Endothelial cell of umbilical vein (primary cell): ENCODE results near the gene MYO1F. TPM values are rescaled to one million over a fixed set of nuclear protein-coding genes. Genes with fewer than 3 reads are reported as not detected.

Experiments
- BruUV-seq: library from RNA; stranded (reverse); fragments of 400-500 nt; replicated peaks from 2 replicates; lab custom pipeline; 2021; lab: Mats Ljungman, UMichigan
- CTCF ChIA-PET: fragments of 300-600, 350-600 bp; sonication (Branson Sonifier 250); formaldehyde crosslinking; loops from one replicate; lab custom pipeline; 2021; ENCODE audit warnings: antibody characterized with exemption, inconsistent platforms; lab: Charles Lee
- POLR2A ChIA-PET: fragments of 300-600, 350-600 bp; sonication (Branson Sonifier 250); formaldehyde crosslinking; loops from one replicate; lab custom pipeline; 2021; ENCODE audit warnings: antibody characterized with exemption, inconsistent platforms; lab: Charles Lee
- DNase-seq: peaks from one replicate; pipeline ENCODE4 v3.0.0-alpha.2; 2011; ENCODE audit warnings: low read depth, low spot score
- FAIRE-seq: peaks from 2 replicates; lab custom pipeline; 2011; peaks lifted over from hg19 to GRCh38; lab: Jason Lieb, UNC
- H2AFZ ChIP-seq: 2 replicates; pipeline ENCODE4 v1.6.0; 2012; ENCODE audit warnings: low read depth, low read length, control low read depth, inconsistent platforms
- H3K27ac ChIP-seq: 2 replicates; pipeline ENCODE4 v1.5.1; 2011; ENCODE audit warnings: low read depth, mild to moderate bottlenecking, control low read depth, low read length, moderate library complexity; ENCODE audit not compliant: insufficient read depth
- H3K27me3 ChIP-seq, 2 experiments: 2 replicates each; pipeline versions ENCODE4 v1.6.0 to v1.6.1; 2011; ENCODE audit warnings: low read length in 2 of 2, mixed read lengths in 1 of 2; ENCODE audit not compliant: control insufficient read depth in 2 of 2, insufficient read depth in 2 of 2
- H3K36me3 ChIP-seq, 2 experiments: 2 replicates in 1 of 2; 3 replicates in 1 of 2; pipeline ENCODE4 v1.5.1; 2011; ENCODE audit warnings: low read length in 2 of 2, mild to moderate bottlenecking in 1 of 2, moderate library complexity in 1 of 2; ENCODE audit not compliant: control insufficient read depth in 2 of 2, insufficient read depth in 2 of 2; ENCODE audit errors: extremely low read depth in 1 of 2
- H3K4me1 ChIP-seq: 3 replicates; pipeline ENCODE4 v1.5.1; 2011; ENCODE audit warnings: mild to moderate bottlenecking, low read length; ENCODE audit not compliant: control insufficient read depth, insufficient read depth; ENCODE audit errors: extremely low read depth
- H3K4me2 ChIP-seq: 2 replicates; pipeline ENCODE4 v1.6.1; 2011; ENCODE audit warnings: low read length, control low read depth, mixed read lengths; ENCODE audit not compliant: insufficient read depth
- H3K4me3 ChIP-seq, 3 experiments: fragments of 200-600 bp in 1 of 3; sonication (generic), shearing (Covaris generic) in 1 of 3; replicated peaks in 1 of 3; 2 replicates each; pipeline ENCODE4 v1.5.1; 2011 to 2016; ENCODE audit warnings: control low read depth in 3 of 3, low read length in 3 of 3, mild to moderate bottlenecking in 2 of 3, inconsistent platforms in 1 of 3, low read depth in 1 of 3, moderate library complexity in 1 of 3; ENCODE audit not compliant: insufficient read depth in 1 of 3
- H3K79me2 ChIP-seq: 2 replicates; pipeline ENCODE4 v1.6.0; 2012; ENCODE audit warnings: low read length, inconsistent platforms; ENCODE audit not compliant: control insufficient read depth, insufficient read depth
- H3K9ac ChIP-seq: replicated peaks from 2 replicates; pipeline ENCODE3; 2011; ENCODE audit warnings: low read length, control low read depth; ENCODE audit not compliant: insufficient read depth; ENCODE audit errors: extremely low read depth
- H3K9me1 ChIP-seq: replicated peaks from 3 replicates; pipeline ENCODE4 v1.6.0; 2011; ENCODE audit warnings: mild to moderate bottlenecking, low read length; ENCODE audit not compliant: control insufficient read depth, insufficient read depth; ENCODE audit errors: extremely low read depth
- H3K9me3 ChIP-seq: replicated peaks from 2 replicates; pipeline ENCODE4 v1.5.1; 2012; ENCODE audit warnings: low read length, inconsistent platforms; ENCODE audit not compliant: control insufficient read depth, insufficient read depth
- H4K20me1 ChIP-seq: replicated peaks from 2 replicates; pipeline ENCODE3; 2011; ENCODE audit warnings: mild to moderate bottlenecking, low read length; ENCODE audit not compliant: control insufficient read depth, insufficient read depth; ENCODE audit errors: extremely low read depth
- EZH2 ChIP-seq: IDR thresholded peaks from 2 replicates; pipeline ENCODE4 v1.6.1; 2012; ENCODE audit warnings: borderline replicate concordance, low read depth, mild to moderate bottlenecking, moderate library complexity, low read length, inconsistent platforms; ENCODE audit not compliant: severe bottlenecking
- FOS ChIP-seq: IDR thresholded peaks from 2 replicates; pipeline ENCODE4 v1.6.1; 2011; ENCODE audit warnings: mild to moderate bottlenecking, low read length, moderate library complexity, borderline replicate concordance; ENCODE audit not compliant: insufficient read depth
- GATA2 ChIP-seq: IDR thresholded peaks from 2 replicates; pipeline ENCODE4 v1.7.0; 2011; ENCODE audit warnings: low read depth, mild to moderate bottlenecking, moderate library complexity, mixed read lengths, low read length; ENCODE audit not compliant: insufficient read length, insufficient read depth
- JUN ChIP-seq: IDR thresholded peaks from 2 replicates; pipeline ENCODE4 v1.6.1; 2011; ENCODE audit warnings: borderline replicate concordance, low read depth; ENCODE audit not compliant: insufficient read length, insufficient read depth
- MYC ChIP-seq: IDR thresholded peaks from one replicate; pipeline ENCODE4 v1.6.1; 2011; ENCODE audit warnings: mild to moderate bottlenecking, low read depth, low read length
- POLR2A ChIP-seq: IDR thresholded peaks from 2 replicates; pipeline ENCODE4 v1.6.1; 2012; ENCODE audit warnings: low read depth, mild to moderate bottlenecking, control low read depth, low read length
- POLR2AphosphoS5 ChIP-seq: IDR thresholded peaks from 2 replicates; pipeline ENCODE4 v1.6.1; 2012; ENCODE audit warnings: low read depth, mild to moderate bottlenecking, control low read depth, low read length, moderate library complexity; ENCODE audit not compliant: insufficient read depth
- dilution Hi-C: fragments of 300-500 bp; cut with MboI; formaldehyde crosslinking; loops from one replicate; pipeline ENCODE4 v1.15.0; 2019; ENCODE audit warnings: low sequenced_read_pairs; ENCODE audit not compliant: extremely low pct_ligation_motif_present
- intact Hi-C: fragments of 100-400 bp; cut with micrococcal nuclease; formaldehyde crosslinking; loops from one replicate; pipeline ENCODE4 v1.10.0; 2022
- polyA plus RNA-seq, 4 experiments: library from polyadenylated mRNA; depleted of rRNA in 3 of 4; stranded (reverse) in 3 of 4; unstranded in 1 of 4; fragments of >200 nt; gene quantifications; 2 replicates each; pipeline versions ENCODE4 v1.2.1 to v1.2.3, GENCODE V29; 2011 to 2012; ENCODE audit warnings: missing spikeins in 1 of 4
- total RNA-seq: library from RNA; stranded (reverse); gene quantifications from 2 replicates; pipeline ENCODE4 v1.2.3, GENCODE V29; 2021
- TF ChIP-seq, protein P1 (sequence below): IDR thresholded peaks from 2 replicates; pipeline ENCODE4 v1.6.1; 2011; ENCODE audit not compliant: insufficient read depth, insufficient read length
- TF ChIP-seq, protein P2 (sequence below), 2 donors: IDR thresholded peaks; 1 replicate in 1 of 2; 2 replicates in 1 of 2; pipeline ENCODE4 v1.5.1; 2011; ENCODE audit warnings: low read length in 2 of 2, mild to moderate bottlenecking in 2 of 2, moderate library complexity in 2 of 2, control low read depth in 1 of 2, inconsistent platforms in 1 of 2, low read depth in 1 of 2; ENCODE audit not compliant: insufficient read depth in 1 of 2; ENCODE audit errors: extremely low read depth in 1 of 2

Gene MYO1F
- total and polyA plus RNA-seq, 2 donors (not counting 3 experiments of a cell fraction or from before 2014, with no cell fraction given), result 0.22 to 0.39 TPM

DNA sequence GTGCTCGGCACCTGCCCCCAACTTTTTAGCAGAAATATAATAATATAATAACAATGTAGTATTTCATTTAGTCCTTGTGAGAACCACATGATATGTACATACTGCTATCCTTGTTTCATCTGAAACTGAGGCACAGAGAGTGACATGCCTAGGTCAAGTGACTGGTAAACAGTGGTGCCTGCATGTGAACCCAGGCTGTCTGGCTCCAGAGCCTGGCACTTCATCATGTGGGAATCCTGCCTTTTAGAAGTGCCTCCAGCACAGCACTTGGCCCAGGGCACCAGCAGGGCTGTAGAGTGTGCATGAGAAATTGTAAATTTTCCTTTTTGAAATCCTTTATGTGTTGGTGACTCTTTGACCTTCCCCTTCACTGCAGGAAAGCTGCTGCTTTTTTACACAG lies 102.2 kb downstream of the MYO1F start:
- Histone ChIP-seq H3K9me1 (no peaks in the 10 kb centered on the region), H3K27me3 (no peaks in the 10 kb centered on the region), H2AFZ (no peak overlapping the region), H3K36me3 (peaks cover 31 to 57% of the 10 kb centered on the region in 2 experiments), H3K27ac (no peak overlapping the region), H3K4me2 (no peak overlapping the region), H3K4me1 (no peaks in the 10 kb centered on the region), H3K4me3 (no peak overlapping the region), H4K20me1 (peaks cover 2% of the 10 kb centered on the region), H3K79me2 (peaks cover 63% of the 10 kb centered on the region), H3K9me3 (no peaks in the 10 kb centered on the region), H3K9ac (no peak overlapping the region)
- DNase-seq, result no peak
- ChIA-PET CTCF (interaction anchor here (0.9 kb wide), 1 partner anchor 121 kb away, joined by 3 read pairs; no protein-coding TSS in a partner anchor), POLR2A (interaction anchor here (0.6 kb wide), 1 partner anchor 39 kb away, joined by 3 read pairs; the partner anchor contains the start of gene ZNF414)
- intact Hi-C loops (no loop called here), dilution Hi-C loops (no loop called here)
- TF ChIP-seq, protein P1, sequence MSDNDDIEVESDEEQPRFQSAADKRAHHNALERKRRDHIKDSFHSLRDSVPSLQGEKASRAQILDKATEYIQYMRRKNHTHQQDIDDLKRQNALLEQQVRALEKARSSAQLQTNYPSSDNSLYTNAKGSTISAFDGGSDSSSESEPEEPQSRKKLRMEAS, result no peak
- TF ChIP-seq JUN (no peak), POLR2AphosphoS5 (no peak), GATA2 (no peak), POLR2A (no peak), MYC (no peak), FOS (no peak), EZH2 (no peak)
- TF ChIP-seq, protein P2, sequence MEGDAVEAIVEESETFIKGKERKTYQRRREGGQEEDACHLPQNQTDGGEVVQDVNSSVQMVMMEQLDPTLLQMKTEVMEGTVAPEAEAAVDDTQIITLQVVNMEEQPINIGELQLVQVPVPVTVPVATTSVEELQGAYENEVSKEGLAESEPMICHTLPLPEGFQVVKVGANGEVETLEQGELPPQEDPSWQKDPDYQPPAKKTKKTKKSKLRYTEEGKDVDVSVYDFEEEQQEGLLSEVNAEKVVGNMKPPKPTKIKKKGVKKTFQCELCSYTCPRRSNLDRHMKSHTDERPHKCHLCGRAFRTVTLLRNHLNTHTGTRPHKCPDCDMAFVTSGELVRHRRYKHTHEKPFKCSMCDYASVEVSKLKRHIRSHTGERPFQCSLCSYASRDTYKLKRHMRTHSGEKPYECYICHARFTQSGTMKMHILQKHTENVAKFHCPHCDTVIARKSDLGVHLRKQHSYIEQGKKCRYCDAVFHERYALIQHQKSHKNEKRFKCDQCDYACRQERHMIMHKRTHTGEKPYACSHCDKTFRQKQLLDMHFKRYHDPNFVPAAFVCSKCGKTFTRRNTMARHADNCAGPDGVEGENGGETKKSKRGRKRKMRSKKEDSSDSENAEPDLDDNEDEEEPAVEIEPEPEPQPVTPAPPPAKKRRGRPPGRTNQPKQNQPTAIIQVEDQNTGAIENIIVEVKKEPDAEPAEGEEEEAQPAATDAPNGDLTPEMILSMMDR (IDR thresholded peaks at IDR 0.05; ENCODE audit: extremely low read depth in 1 of 2, insufficient read depth in 1 of 2, low read depth in 1 of 2, low read length in 2 of 2), result no peak
- BruUV-seq, result no TSS peak
- FAIRE-seq, result no peak
